Measurements from ENCODE around the gene PRDX1. TPM values are rescaled to one million over a fixed set of nuclear protein-coding genes. Genes with fewer than 3 reads are reported as not detected.

PRDX1 gene
- polyA plus RNA-seq, 2 of the 4 experiments (the other 2 are of a cell fraction) = 2,391 to 2,709 TPM

- CTCF ChIA-PET = interaction anchor here (0.6 to 10.1 kb wide), 22 partner anchors 9 to 653 kb away, joined by 3 to 88 read pairs (median 10); partner anchors contain the start of genes AKR1A1, CCDC163, MMACHC and PRDX1
- POLR2A ChIA-PET = interaction anchor here (0.5 to 5.4 kb wide), 2 partner anchors 11 to 49 kb away, joined by 5 to 29 read pairs; partner anchors contain the start of gene PRDX1
- FAIRE-seq (no peak), DNase-seq (ENCODE audit: low read depth in 1 of 2, low spot score in 1 of 2) (no peak), ATAC-seq (no peak)
- Histone ChIP-seq H3K27ac (no peak overlapping the region), H3K9me3 (no peaks in the 10 kb centered on the region), H3K4me2 (no peak overlapping the region), H3K4me3 (no peak overlapping the region), H3K4me1 (no peaks in the 10 kb centered on the region)
- 70% methylated on average over 4 of the region's 4 CpGs for WGBS (ENCODE audit: missing lambda C conversion rate)
- TF ChIP-seq RFX5 (IDR thresholded peaks at IDR 0.05) (no peak), SMC3 (IDR thresholded peaks at IDR 0.05) (no peak), RNF2 (IDR thresholded peaks at IDR 0.05; ENCODE audit: borderline replicate concordance, low read depth) (no peak), JUNB (IDR thresholded peaks at IDR 0.05) (no peak), JUN (IDR thresholded peaks at IDR 0.05) (no peak), CBX2 (IDR thresholded peaks at IDR 0.05; ENCODE audit: borderline replicate concordance, low read depth) (no peak), KDM1A (IDR thresholded peaks at IDR 0.05; ENCODE audit: low read depth) (no peak), NPAS2 (CRISPR knock-in tag; IDR thresholded peaks at IDR 0.05; ENCODE audit: borderline replicate concordance) (no peak), HOXB13 (CRISPR knock-in tag; IDR thresholded peaks at IDR 0.05; ENCODE audit: low read depth) (no peak), REST (IDR thresholded peaks at IDR 0.05) (no peak), EHMT2 (IDR thresholded peaks at IDR 0.05; ENCODE audit: low read depth) (no peak), ATOH8 (CRISPR knock-in tag; IDR thresholded peaks at IDR 0.05; ENCODE audit: low read depth) (no peak), BCL3 (IDR thresholded peaks at IDR 0.05) (no peak), RARB (CRISPR knock-in tag; IDR thresholded peaks at IDR 0.05) (no peak)
Measured at GRCh38 chr1:45570631-45571030, 48.9 kb upstream of the PRDX1 start.

- POLR2A ChIA-PET = interaction anchor here (0.5 to 5.4 kb wide), 2 partner anchors 11 to 48 kb away, joined by 5 to 29 read pairs; partner anchors contain the start of gene PRDX1
- no peak overlapping the region for H3K27ac ChIP-seq
- H3K4me2 ChIP-seq = no peak overlapping the region
- DNase-seq (ENCODE audit: low read depth in 1 of 2, low spot score in 1 of 2) = peak; percentile 35 to 74
- H3K9me3 ChIP-seq = no peaks in the 10 kb centered on the region
- peak; percentile 88 to 94 for ATAC-seq
- no peaks in the 10 kb centered on the region for H3K4me1 ChIP-seq
- H3K4me3 ChIP-seq = no peak overlapping the region
- FAIRE-seq = no peak
- CTCF ChIA-PET = interaction anchor here (0.6 to 10.1 kb wide), 24 partner anchors 9 to 654 kb away, joined by 3 to 88 read pairs (median 10); partner anchors contain the start of genes AKR1A1, CCDC163, MMACHC and PRDX1
- TF ChIP-seq, protein P1, sequence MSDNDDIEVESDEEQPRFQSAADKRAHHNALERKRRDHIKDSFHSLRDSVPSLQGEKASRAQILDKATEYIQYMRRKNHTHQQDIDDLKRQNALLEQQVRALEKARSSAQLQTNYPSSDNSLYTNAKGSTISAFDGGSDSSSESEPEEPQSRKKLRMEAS (IDR thresholded peaks at IDR 0.05) = peak; percentile 47; the same call in 1 of the 2 replicates
- no peak for TF ChIP-seq TP53 (CRISPR knock-in tag; IDR thresholded peaks at IDR 0.05)
- no peak for TF ChIP-seq CHD4 (IDR thresholded peaks at IDR 0.05; ENCODE audit: borderline replicate concordance)
- no peak for TF ChIP-seq MYC (IDR thresholded peaks at IDR 0.05; ENCODE audit: borderline replicate concordance, low read length)
- peak; percentile 85 to 92 for TF ChIP-seq RAD21 (conservative IDR thresholded peaks at IDR 0.05 in 1 of 2, IDR thresholded peaks at IDR 0.05 in 1 of 2)
- TF ChIP-seq CTCF (IDR thresholded peaks at IDR 0.05) = peak; percentile 86
- TF ChIP-seq FOXS1 (CRISPR knock-in tag; IDR thresholded peaks at IDR 0.05) = no peak
- no peak for TF ChIP-seq HDAC2 (IDR thresholded peaks at IDR 0.05)
- TF ChIP-seq FOSB (CRISPR knock-in tag; IDR thresholded peaks at IDR 0.05) = no peak
- TF ChIP-seq SMC3 (IDR thresholded peaks at IDR 0.05) = peak; percentile 70
- no peak for TF ChIP-seq HOXA7 (CRISPR knock-in tag; IDR thresholded peaks at IDR 0.05)
- WGBS (ENCODE audit: missing lambda C conversion rate) = 19% methylated on average over 6 of the region's 8 CpGs
Measured at GRCh38 chr1:45569962-45570581, 48.4 kb upstream of the PRDX1 start.

Measured in A549 (cell line).